Stomach (tissue), 9 donors: Measurements from ENCODE around the gene ING2. TPM values are rescaled to one million over a fixed set of nuclear protein-coding genes. Genes with fewer than 3 reads are reported as not detected.

Experiments used
- DNase-seq, 2 donors: peaks; one replicate each; pipeline versions ENCODE4 v3.0.0 to v3.0.0-alpha.2; 2013 to 2019
- H3K27ac ChIP-seq, 5 donors: fragments of 200-600 bp in 4 of 5; sonication (generic) in 4 of 5; one replicate each; pipeline ENCODE4 v1.5.1; 2013 to 2019; ENCODE audit warnings: mild to moderate bottlenecking in 1 of 5, moderate library complexity in 1 of 5
- H3K27me3 ChIP-seq, 3 donors: fragments of 200-600 bp; sonication (generic); one replicate each; pipeline ENCODE4 v1.5.1; 2017 to 2019; ENCODE audit warnings: mixed run types in 1 of 3
- H3K36me3 ChIP-seq, 4 donors: fragments of 200-600 bp; sonication (generic); 1 replicate in 3 of 4; 2 replicates in 1 of 4; pipeline ENCODE4 v1.5.1; 2016 to 2019
- H3K4me1 ChIP-seq, 4 donors: fragments of 200-600 bp; sonication (generic); one replicate each; pipeline ENCODE4 v1.5.1; 2016 to 2019
- H3K4me3 ChIP-seq, 4 donors: fragments of 200-600 bp; sonication (generic) in 3 of 4; one replicate each; pipeline ENCODE4 v1.5.1; 2016 to 2019; ENCODE audit warnings: mild to moderate bottlenecking in 1 of 4
- H3K9me3 ChIP-seq, 4 donors: fragments of 200-600 bp; sonication (generic); one replicate each; pipeline ENCODE4 v1.5.1; 2016 to 2019
- EP300 ChIP-seq: sonication (generic); formaldehyde crosslinking; IDR thresholded peaks from one replicate; pipeline ENCODE4 v1.6.1; 2017; ENCODE audit warnings: antibody characterized with exemption
- POLR2A ChIP-seq, 4 donors: fragments of 450-650 bp; IDR thresholded peaks; one replicate each; pipeline ENCODE4 v1.6.1; 2016; ENCODE audit warnings: antibody characterized with exemption in 4 of 4, control low read depth in 2 of 4, mild to moderate bottlenecking in 1 of 4, moderate library complexity in 1 of 4
- POLR2AphosphoS5 ChIP-seq, 3 donors: sonication (generic); formaldehyde crosslinking; IDR thresholded peaks; one replicate each; pipeline ENCODE4 v1.6.1; 2016; ENCODE audit warnings: antibody characterized with exemption in 3 of 3
- WGBS, 5 donors: extraction: QIAGEN DNeasy Blood & Tissue Kit in 3 of 5; methylation state at CpG; one replicate each; pipeline versions ENCODE4 v1.1.5 to v1.1.7; 2013 to 2018; 5-methylcytosine and 5-hydroxymethylcytosine counted together
- intact Hi-C: fragments of 100-400 bp; cut with DNase I; formaldehyde crosslinking; loops from one replicate; pipeline ENCODE4 v1.15.1; 2023; ENCODE audit warnings: low total_unique reads
- polyA plus RNA-seq, 3 donors: library from polyadenylated mRNA; stranded (reverse); fragments of 200-250 nt; gene quantifications; one replicate each; pipeline ENCODE4 v1.2.3, GENCODE V29; 2013
- total RNA-seq, 5 donors: library from RNA; depleted of rRNA; stranded (reverse); fragments of >200 nt; gene quantifications; one replicate each; pipeline versions ENCODE4 v1.1.0 to v1.2.3, GENCODE V29; 2014 to 2016
- TF ChIP-seq, protein P1 (sequence below), 7 experiments: fragments of 450-650 bp in 4 of 7; fragments of 200-600 bp in 3 of 7; sonication (generic) in 3 of 7; IDR thresholded peaks; one replicate each; pipeline ENCODE4 v1.5.1; 2016 to 2019; ENCODE audit warnings: antibody characterized with exemption in 7 of 7, control low read depth in 2 of 7, mild to moderate bottlenecking in 1 of 7
- donor health status: healthy with polysubstance abuse.
- donor health status: Bipolar disorder and iron deficiency.
- donor health status: healthy.

ING2 gene
- total and polyA plus RNA-seq, 8 donors = 0.45 to 15.2 (median 8.1) TPM

DNA sequence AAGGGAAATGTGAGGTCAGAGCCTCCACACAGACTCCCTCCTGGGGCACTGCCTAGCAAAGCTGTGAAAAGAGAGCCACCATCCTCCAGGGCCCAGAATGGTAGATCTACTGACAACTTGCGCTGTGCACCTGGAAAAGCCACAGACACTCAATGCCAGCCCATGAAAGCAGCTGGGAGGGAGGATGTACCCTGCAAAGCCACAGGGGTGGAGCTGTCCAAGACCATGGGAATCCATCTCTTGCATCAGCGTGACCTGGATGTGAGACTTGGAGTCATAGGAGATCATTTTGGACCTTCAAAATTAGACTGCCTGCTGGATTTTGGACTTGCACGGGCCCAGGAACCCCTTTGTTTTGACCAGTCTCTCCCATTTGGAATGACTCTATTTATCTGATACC is 37.6 kb upstream of the ING2 start:
- 92 to 100% (median 98%) methylated on average over 3 of the region's 3 CpGs for WGBS, 5 donors
- no peaks in the 10 kb centered on the region for H3K27me3 ChIP-seq
- no peak for DNase-seq
- TF ChIP-seq, protein P1, sequence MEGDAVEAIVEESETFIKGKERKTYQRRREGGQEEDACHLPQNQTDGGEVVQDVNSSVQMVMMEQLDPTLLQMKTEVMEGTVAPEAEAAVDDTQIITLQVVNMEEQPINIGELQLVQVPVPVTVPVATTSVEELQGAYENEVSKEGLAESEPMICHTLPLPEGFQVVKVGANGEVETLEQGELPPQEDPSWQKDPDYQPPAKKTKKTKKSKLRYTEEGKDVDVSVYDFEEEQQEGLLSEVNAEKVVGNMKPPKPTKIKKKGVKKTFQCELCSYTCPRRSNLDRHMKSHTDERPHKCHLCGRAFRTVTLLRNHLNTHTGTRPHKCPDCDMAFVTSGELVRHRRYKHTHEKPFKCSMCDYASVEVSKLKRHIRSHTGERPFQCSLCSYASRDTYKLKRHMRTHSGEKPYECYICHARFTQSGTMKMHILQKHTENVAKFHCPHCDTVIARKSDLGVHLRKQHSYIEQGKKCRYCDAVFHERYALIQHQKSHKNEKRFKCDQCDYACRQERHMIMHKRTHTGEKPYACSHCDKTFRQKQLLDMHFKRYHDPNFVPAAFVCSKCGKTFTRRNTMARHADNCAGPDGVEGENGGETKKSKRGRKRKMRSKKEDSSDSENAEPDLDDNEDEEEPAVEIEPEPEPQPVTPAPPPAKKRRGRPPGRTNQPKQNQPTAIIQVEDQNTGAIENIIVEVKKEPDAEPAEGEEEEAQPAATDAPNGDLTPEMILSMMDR (IDR thresholded peaks at IDR 0.05) = no peak
- no peak for TF ChIP-seq POLR2A (IDR thresholded peaks at IDR 0.05)
- TF ChIP-seq POLR2AphosphoS5 (IDR thresholded peaks at IDR 0.05) = no peak
- TF ChIP-seq EP300 = no peak
- H3K9me3 ChIP-seq = no peaks in the 10 kb centered on the region
- no peak overlapping the region for H3K27ac ChIP-seq
- intact Hi-C loops = no loop called here
- no peaks in the 10 kb centered on the region for H3K36me3 ChIP-seq
- H3K4me1 ChIP-seq = peaks cover 0 to 12% (median 9%) of the 10 kb centered on the region in 4 donors
- H3K4me3 ChIP-seq = no peak overlapping the region

DNA sequence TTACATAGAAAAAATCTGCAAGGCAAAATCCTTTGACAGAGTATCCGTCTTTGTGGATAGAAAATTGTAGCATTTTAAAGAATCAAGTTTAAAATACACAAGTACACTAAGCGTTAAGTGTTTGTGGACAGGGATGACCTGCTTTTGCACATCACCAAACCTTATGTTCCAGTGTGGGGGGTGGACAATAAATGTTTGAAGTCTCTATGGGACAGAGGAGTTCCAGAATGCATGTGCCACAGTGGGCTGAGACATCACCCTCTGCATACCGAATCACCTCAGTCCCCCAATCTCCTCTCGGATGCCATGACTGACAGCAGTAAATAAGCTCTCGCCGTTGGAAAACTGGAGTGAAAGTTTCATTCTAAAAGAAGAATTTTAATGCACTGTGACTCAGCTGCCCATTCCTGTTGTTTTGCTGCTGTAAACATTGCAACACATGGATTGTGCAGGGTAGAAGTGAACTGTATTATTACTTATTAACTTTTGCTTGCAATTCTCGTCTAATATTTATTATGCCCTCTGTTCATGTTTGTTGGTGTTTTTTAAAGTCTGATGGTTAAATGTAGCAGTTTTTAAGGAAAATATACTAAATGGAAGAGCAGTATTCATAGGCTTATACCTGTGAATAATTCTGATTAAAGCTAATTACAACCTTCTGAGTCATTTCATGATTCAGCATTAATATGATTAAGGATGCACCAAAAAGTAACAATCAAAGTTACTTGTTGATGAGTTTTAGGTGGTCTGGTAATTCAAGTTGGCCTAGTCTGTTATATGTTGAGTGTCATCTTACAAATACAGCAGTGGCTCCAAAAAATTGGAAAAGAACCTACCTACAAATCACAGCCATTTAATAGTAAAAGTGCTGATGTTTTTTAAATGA is 36.4 kb upstream of the ING2 start:
- no peaks in the 10 kb centered on the region for H3K9me3 ChIP-seq
- H3K4me3 ChIP-seq = no peak overlapping the region
- no peak for DNase-seq
- WGBS, 5 donors = 49 to 72% (median 60%) methylated on average over 7 of the region's 7 CpGs
- H3K27me3 ChIP-seq = no peaks in the 10 kb centered on the region
- intact Hi-C loops = no loop called here
- no peaks in the 10 kb centered on the region for H3K36me3 ChIP-seq
- peaks cover 0 to 15% (median 13%) of the 10 kb centered on the region in 4 donors for H3K4me1 ChIP-seq
- TF ChIP-seq EP300 (no peak), POLR2A (IDR thresholded peaks at IDR 0.05) (no peak), POLR2AphosphoS5 (IDR thresholded peaks at IDR 0.05) (no peak)
- TF ChIP-seq, protein P1 (IDR thresholded peaks at IDR 0.05) = no peak
- H3K27ac ChIP-seq = no peak overlapping the region

DNA sequence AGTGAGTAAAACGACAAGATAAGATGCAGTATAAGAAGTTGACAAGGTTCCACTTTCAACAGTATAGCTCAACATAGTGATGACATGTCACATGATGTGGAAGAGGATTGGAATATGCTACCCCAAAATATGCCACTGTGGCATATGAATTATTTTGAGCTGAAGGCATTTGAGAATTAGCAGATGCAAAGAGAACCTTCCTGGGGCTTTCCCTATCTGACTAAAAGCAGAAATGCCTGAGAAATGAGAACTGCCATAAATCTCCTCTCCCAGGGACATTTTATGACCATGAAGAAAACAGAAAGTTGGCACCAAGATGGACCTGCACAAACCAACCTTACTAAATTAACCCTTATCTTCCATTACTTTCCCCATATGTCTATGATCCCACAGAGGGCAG is 35.6 kb upstream of the ING2 start:
- no peak overlapping the region for H3K4me3 ChIP-seq
- no peak for DNase-seq
- H3K4me1 ChIP-seq = peaks cover 0 to 15% (median 13%) of the 10 kb centered on the region in 4 donors
- H3K36me3 ChIP-seq = no peaks in the 10 kb centered on the region
- no peaks in the 10 kb centered on the region for H3K9me3 ChIP-seq
- H3K27ac ChIP-seq = no peak overlapping the region
- H3K27me3 ChIP-seq = no peaks in the 10 kb centered on the region
- TF ChIP-seq POLR2A (IDR thresholded peaks at IDR 0.05) (no peak), POLR2AphosphoS5 (IDR thresholded peaks at IDR 0.05) (no peak), EP300 (no peak)
- TF ChIP-seq, protein P1 (IDR thresholded peaks at IDR 0.05) = no peak
- WGBS, 5 donors = 79 to 90% (median 88%) methylated on average over 1 of the region's 1 CpG
- intact Hi-C loops = no loop called here

DNA sequence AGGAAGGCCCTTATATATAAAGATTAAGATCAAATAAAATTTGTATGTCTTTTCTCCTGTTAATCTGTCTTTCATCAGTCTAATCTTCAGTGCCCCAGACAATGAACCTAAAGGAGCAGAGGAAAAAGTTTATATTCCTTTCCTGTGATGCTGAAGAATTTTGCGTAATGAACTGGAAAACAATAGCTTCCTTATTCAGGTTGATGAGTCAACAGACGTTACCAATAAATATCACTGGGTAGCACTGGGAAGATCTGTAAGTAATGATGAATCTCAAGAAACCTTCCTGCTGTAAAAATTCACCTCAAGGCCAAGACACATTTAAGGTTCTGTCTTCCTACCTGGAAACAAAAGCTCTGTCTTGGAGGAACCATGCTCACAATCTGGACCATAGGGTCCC is 34.9 kb upstream of the ING2 start:
- Histone ChIP-seq H3K4me1 (peaks cover 0 to 15% (median 13%) of the 10 kb centered on the region in 4 donors), H3K9me3 (no peaks in the 10 kb centered on the region), H3K27ac (no peak overlapping the region), H3K27me3 (no peaks in the 10 kb centered on the region), H3K36me3 (no peaks in the 10 kb centered on the region), H3K4me3 (no peak overlapping the region)
- WGBS, 5 donors = 75 to 90% (median 82%) methylated on average over 2 of the region's 2 CpGs
- no peak for TF ChIP-seq POLR2AphosphoS5 (IDR thresholded peaks at IDR 0.05)
- TF ChIP-seq POLR2A (IDR thresholded peaks at IDR 0.05) = no peak
- no peak for TF ChIP-seq EP300
- TF ChIP-seq, protein P1 (IDR thresholded peaks at IDR 0.05) = no peak
- no peak for DNase-seq
- intact Hi-C loops = loop anchor here (10.0 kb wide), 1 partner anchor 135 kb away; no protein-coding TSS in a partner anchor
